DND-41 (cell line): ENCODE data around the gene CD177.
"Not testable (repeated sequence)": the region's sequence is repeated elsewhere in the genome, so short reads cannot be mapped to it uniquely, and the experiment has no call there.

Source experiments
- ATAC-seq: fragments of 200-7000 bp; cut with Tn5 transposase; 3 replicates; pipeline ENCODE4 v1.9.1; 2021; ENCODE audit warnings: low read depth; ENCODE audit not compliant: insufficient read depth
- DNase-seq: peaks from one replicate; pipeline ENCODE4 v3.0.0-alpha.2; 2020
- H2AFZ ChIP-seq: 2 replicates; pipeline ENCODE4 v1.6.0; 2012; ENCODE audit warnings: low read depth, low read length
- H3K27ac ChIP-seq: 2 replicates; pipeline ENCODE4 v1.5.1; 2012; ENCODE audit warnings: low read length, inconsistent platforms
- H3K27me3 ChIP-seq: fragments of 200-600 bp; sonication (generic); 2 replicates; pipeline ENCODE4 v1.6.0; 2012; ENCODE audit warnings: low read length, mild to moderate bottlenecking, inconsistent platforms; ENCODE audit not compliant: insufficient read depth, poor library complexity
- H3K36me3 ChIP-seq: 2 replicates; pipeline ENCODE4 v1.5.1; 2012; ENCODE audit warnings: low read length, inconsistent platforms; ENCODE audit not compliant: insufficient read depth
- H3K4me1 ChIP-seq: 2 replicates; pipeline ENCODE4 v1.5.1; 2012; ENCODE audit warnings: mild to moderate bottlenecking, low read length; ENCODE audit not compliant: insufficient read depth
- H3K4me2 ChIP-seq: 2 replicates; pipeline ENCODE4 v1.6.0; 2012; ENCODE audit warnings: mild to moderate bottlenecking, moderate library complexity, low read length, inconsistent platforms; ENCODE audit not compliant: insufficient read depth
- H3K4me3 ChIP-seq, 2 experiments: fragments of 200-600 bp in 1 of 2; shearing (Covaris generic) in 1 of 2; 2 replicates each; pipeline ENCODE4 v1.5.1; 2012 to 2016; ENCODE audit warnings: inconsistent platforms in 2 of 2, low read length in 2 of 2, mild to moderate bottlenecking in 2 of 2, low read depth in 1 of 2, moderate library complexity in 1 of 2
- H3K79me2 ChIP-seq: 2 replicates; pipeline ENCODE4 v1.6.0; 2012; ENCODE audit warnings: low read length, inconsistent platforms; ENCODE audit not compliant: insufficient read depth
- H3K9ac ChIP-seq: 2 replicates; pipeline ENCODE4 v1.6.0; 2012; ENCODE audit warnings: low read depth, mild to moderate bottlenecking, inconsistent platforms, low read length, moderate library complexity
- H3K9me3 ChIP-seq: 2 replicates; pipeline ENCODE4 v1.5.1; 2012; ENCODE audit warnings: low read length, moderate library complexity, mild to moderate bottlenecking, inconsistent platforms; ENCODE audit not compliant: insufficient read depth, severe bottlenecking
- H4K20me1 ChIP-seq: 2 replicates; pipeline ENCODE4 v1.6.0; 2012; ENCODE audit warnings: low read length; ENCODE audit not compliant: insufficient read depth
- EZH2 ChIP-seq: IDR thresholded peaks from 3 replicates; pipeline ENCODE4 v1.6.1; 2012; ENCODE audit warnings: borderline replicate concordance, low read depth, mild to moderate bottlenecking, moderate library complexity, low read length, inconsistent platforms; ENCODE audit not compliant: severe bottlenecking
- TF ChIP-seq, protein P1 (sequence below): IDR thresholded peaks from 2 replicates; pipeline ENCODE4 v1.5.1; 2012; ENCODE audit warnings: borderline replicate concordance, low read length, moderate library complexity, mild to moderate bottlenecking; ENCODE audit not compliant: poor library complexity, severe bottlenecking; ENCODE audit errors: extremely low read depth

The CD177 gene

DNA sequence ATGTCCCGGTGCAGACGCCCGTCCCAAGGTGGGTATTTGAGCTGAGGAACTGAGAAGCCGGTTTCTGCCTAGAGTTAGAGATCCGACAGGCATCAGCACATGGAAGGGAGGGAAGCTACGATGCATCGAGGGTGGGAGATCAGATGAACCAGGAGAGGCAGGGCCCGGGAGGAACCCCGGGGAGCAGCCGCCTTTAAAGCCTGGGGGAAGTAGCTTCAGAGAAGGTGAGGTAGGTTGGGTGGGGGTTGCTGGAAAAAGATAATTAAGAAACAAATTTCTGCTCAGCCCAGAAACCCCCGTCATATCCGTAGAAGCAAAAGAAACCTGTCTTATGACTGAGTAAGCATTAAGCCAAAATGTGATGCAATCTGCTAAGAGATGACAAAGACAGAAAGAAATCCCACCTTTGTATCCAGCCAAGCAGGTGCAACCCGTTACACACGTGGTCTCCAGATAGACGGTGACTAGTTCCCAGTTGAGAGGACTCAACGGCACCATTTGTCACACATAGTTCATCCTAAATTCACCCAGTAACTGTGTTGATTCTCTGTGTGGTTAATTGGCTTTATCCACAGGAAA lies 9.1 kb upstream of the CD177 start:
- not testable (repeated sequence) for H4K20me1 ChIP-seq, H3K27ac ChIP-seq, H3K27me3 ChIP-seq, H3K79me2 ChIP-seq, ATAC-seq, H3K9ac ChIP-seq, H3K4me3 ChIP-seq, H3K9me3 ChIP-seq, H3K36me3 ChIP-seq, H2AFZ ChIP-seq, H3K4me1 ChIP-seq, DNase-seq, H3K4me2 ChIP-seq

- H2AFZ ChIP-seq, H3K9ac ChIP-seq, H3K27ac ChIP-seq, H3K27me3 ChIP-seq, H3K79me2 ChIP-seq, ATAC-seq, H3K4me2 ChIP-seq, H3K4me1 ChIP-seq, H4K20me1 ChIP-seq, H3K9me3 ChIP-seq, DNase-seq, H3K36me3 ChIP-seq, H3K4me3 ChIP-seq: not testable (repeated sequence)
Measured at GRCh38 chr19:43349813-43350212, 3.7 kb upstream of the CD177 start.

GRCh38 chr19:43351998-43352746 lies 1.3 kb upstream of the CD177 start:
- Histone ChIP-seq H3K36me3 (no peaks in the 10 kb centered on the region), H3K9ac (no peak overlapping the region), H3K27me3 (peaks cover 3% of the 10 kb centered on the region), H3K4me3 (no peak overlapping the region), H3K4me2 (no peak overlapping the region), H3K4me1 (no peaks in the 10 kb centered on the region), H3K27ac (no peak overlapping the region), H4K20me1 (no peaks in the 10 kb centered on the region), H2AFZ (no peak overlapping the region), H3K79me2 (no peaks in the 10 kb centered on the region), H3K9me3 (no peaks in the 10 kb centered on the region)
- DNase-seq (no peak), ATAC-seq (no peak)
- TF ChIP-seq, protein P1, sequence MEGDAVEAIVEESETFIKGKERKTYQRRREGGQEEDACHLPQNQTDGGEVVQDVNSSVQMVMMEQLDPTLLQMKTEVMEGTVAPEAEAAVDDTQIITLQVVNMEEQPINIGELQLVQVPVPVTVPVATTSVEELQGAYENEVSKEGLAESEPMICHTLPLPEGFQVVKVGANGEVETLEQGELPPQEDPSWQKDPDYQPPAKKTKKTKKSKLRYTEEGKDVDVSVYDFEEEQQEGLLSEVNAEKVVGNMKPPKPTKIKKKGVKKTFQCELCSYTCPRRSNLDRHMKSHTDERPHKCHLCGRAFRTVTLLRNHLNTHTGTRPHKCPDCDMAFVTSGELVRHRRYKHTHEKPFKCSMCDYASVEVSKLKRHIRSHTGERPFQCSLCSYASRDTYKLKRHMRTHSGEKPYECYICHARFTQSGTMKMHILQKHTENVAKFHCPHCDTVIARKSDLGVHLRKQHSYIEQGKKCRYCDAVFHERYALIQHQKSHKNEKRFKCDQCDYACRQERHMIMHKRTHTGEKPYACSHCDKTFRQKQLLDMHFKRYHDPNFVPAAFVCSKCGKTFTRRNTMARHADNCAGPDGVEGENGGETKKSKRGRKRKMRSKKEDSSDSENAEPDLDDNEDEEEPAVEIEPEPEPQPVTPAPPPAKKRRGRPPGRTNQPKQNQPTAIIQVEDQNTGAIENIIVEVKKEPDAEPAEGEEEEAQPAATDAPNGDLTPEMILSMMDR = no peak
- TF ChIP-seq EZH2 = no peak

DNA sequence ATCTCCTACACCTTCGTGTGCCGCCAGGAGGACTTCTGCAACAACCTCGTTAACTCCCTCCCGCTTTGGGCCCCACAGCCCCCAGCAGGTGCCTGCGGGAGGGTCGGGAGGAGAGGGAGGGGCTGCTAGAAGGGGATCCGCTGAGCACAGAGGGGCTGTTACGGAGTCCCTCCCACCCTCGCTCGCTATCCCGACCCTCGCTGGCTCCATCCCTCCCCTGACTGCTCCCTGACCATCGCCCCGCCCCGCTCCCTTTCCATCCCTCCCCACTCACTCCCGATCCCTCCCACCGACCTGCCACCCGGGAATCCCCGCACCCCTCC lies 780 bp downstream of the CD177 start:
- H3K27me3 ChIP-seq = peaks cover 3% of the 10 kb centered on the region
- H2AFZ ChIP-seq = no peak overlapping the region
- no peaks in the 10 kb centered on the region for H3K36me3 ChIP-seq
- no peaks in the 10 kb centered on the region for H3K79me2 ChIP-seq
- no peaks in the 10 kb centered on the region for H3K9me3 ChIP-seq
- no peak for ATAC-seq
- no peak for DNase-seq
- no peak overlapping the region for H3K27ac ChIP-seq
- no peak overlapping the region for H3K4me2 ChIP-seq
- H3K4me1 ChIP-seq = no peaks in the 10 kb centered on the region
- no peak overlapping the region for H3K9ac ChIP-seq
- no peak overlapping the region for H3K4me3 ChIP-seq
- no peaks in the 10 kb centered on the region for H4K20me1 ChIP-seq
- TF ChIP-seq, protein P1 = no peak
- TF ChIP-seq EZH2 = no peak

DNA sequence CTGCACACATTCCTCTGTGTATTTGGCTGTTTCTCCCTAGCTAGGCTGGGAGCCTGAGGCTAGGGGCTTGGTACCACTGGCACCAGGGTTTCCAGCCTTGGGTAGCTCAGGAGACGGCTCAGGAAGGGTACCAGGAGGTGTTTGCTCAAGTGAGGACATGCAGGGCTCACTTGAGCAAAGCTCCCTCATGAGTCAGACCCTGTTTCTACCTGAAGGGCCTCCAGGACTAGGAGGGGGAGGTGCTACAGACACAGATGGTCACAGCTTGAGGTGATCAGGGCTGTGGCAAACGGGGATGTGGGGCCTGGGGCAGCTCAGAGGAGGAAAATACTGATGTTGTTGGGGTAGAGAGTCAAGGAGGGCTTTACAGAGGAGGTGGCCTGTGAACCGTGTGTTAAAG lies 3.3 kb downstream of the CD177 start:
- not testable (repeated sequence) for H3K27me3 ChIP-seq, H3K36me3 ChIP-seq, H3K4me2 ChIP-seq, H3K27ac ChIP-seq, DNase-seq, H3K4me1 ChIP-seq, H3K79me2 ChIP-seq, H2AFZ ChIP-seq, H3K9me3 ChIP-seq, H3K9ac ChIP-seq, ATAC-seq, H4K20me1 ChIP-seq, H3K4me3 ChIP-seq
